Measurements from ENCODE around the gene ZMIZ1.

DNA sequence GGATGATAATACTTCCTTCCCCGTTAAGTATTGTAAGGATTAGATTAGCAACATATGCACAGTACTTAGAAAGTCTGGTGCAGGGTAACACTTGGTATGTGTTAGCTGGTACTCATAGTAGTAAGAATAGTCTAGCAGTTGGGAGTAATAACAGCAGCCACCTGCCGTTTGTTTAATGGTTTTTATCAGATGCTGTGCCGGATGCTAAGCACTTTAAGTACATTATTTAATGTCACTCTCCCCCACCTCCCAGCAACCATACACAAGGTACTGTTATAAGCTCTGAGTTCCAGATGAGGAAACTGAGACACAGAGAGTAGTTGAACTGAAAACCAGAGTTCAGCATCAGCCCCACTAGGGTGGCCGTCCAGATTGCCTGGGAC is 60.1 kb downstream of the ZMIZ1 start:
- TF ChIP-seq, protein P1, sequence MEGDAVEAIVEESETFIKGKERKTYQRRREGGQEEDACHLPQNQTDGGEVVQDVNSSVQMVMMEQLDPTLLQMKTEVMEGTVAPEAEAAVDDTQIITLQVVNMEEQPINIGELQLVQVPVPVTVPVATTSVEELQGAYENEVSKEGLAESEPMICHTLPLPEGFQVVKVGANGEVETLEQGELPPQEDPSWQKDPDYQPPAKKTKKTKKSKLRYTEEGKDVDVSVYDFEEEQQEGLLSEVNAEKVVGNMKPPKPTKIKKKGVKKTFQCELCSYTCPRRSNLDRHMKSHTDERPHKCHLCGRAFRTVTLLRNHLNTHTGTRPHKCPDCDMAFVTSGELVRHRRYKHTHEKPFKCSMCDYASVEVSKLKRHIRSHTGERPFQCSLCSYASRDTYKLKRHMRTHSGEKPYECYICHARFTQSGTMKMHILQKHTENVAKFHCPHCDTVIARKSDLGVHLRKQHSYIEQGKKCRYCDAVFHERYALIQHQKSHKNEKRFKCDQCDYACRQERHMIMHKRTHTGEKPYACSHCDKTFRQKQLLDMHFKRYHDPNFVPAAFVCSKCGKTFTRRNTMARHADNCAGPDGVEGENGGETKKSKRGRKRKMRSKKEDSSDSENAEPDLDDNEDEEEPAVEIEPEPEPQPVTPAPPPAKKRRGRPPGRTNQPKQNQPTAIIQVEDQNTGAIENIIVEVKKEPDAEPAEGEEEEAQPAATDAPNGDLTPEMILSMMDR (IDR thresholded peaks at IDR 0.05): no peak
- TF ChIP-seq POLR2A (IDR thresholded peaks at IDR 0.05) (no peak), EP300 (IDR thresholded peaks at IDR 0.05) (no peak), POLR2AphosphoS5 (IDR thresholded peaks at IDR 0.05) (no peak)

Data from suprapubic skin (tissue), 4 donors.